Stimulated activated effector memory CD8-positive, alpha-beta T cell treated with anti-CD3 and anti-CD28 coated beads, Interleukin-12 subunit alpha, Interleukin-12 subunit beta, amount 100 ng/mL, for 72 hours (primary cell): ENCODE results near the gene ZNF407.

Source experiments
- ATAC-seq: fragments of 150-1000 bp; cut with Tn5 transposase; 2 replicates; pipeline ENCODE4 v1.10.0; 2021
- DNase-seq, 2 donors: peaks; one replicate each; pipeline ENCODE4 v3.0.0; 2021 to 2022; ENCODE audit warnings: low spot score in 2 of 2
- H3K27ac Mint-ChIP-seq: one replicate; pipeline ENCODE4 v1.8.0; 2022; ENCODE audit warnings: mild to moderate bottlenecking, mixed read lengths
- H3K36me3 Mint-ChIP-seq: one replicate; pipeline ENCODE4 v1.8.0; 2022; ENCODE audit warnings: mild to moderate bottlenecking, mixed read lengths
- H3K4me1 Mint-ChIP-seq: one replicate; pipeline ENCODE4 v1.8.0; 2022; ENCODE audit warnings: mixed read lengths
- H3K4me3 Mint-ChIP-seq: one replicate; pipeline ENCODE4 v1.8.0; 2022; ENCODE audit warnings: mild to moderate bottlenecking, mixed read lengths
- H3K9me3 Mint-ChIP-seq: one replicate; pipeline ENCODE4 v1.8.0; 2022; ENCODE audit warnings: mixed read lengths

Gene ZNF407

DNA sequence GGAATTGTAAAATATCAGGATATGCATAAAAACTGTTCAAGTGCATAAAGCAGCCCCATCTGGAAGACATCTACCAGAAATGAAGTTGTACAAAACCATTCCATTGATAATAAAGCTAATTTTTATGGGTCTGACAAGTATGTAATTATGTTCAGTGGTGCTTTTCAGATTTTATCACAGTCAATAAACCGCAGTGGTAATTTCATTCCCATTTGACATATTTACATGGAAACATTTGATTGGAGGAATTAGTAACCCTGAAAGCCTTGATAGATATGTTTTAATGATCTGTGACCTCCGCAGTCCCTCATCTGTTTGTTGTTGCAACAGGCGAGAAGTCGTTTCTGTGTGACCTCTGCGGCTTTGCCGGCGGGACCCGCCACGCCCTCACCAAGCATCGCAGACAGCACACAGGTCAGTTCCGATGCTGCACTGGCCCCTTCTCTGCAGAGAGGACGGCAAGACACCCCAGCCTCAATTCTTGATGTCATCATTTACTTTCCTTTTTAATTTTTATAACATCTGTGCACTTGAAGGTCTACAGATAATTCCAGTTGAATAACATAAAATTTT, 283.1 kb downstream of the ZNF407 start:
- Mint-ChIP-seq H3K4me3 (no peak overlapping the region), H3K27ac (no peak overlapping the region), H3K9me3 (no peaks in the 10 kb centered on the region), H3K36me3 (peaks cover 14% of the 10 kb centered on the region), H3K4me1 (no peaks in the 10 kb centered on the region)
- DNase-seq (no peak), ATAC-seq (no peak)

DNA sequence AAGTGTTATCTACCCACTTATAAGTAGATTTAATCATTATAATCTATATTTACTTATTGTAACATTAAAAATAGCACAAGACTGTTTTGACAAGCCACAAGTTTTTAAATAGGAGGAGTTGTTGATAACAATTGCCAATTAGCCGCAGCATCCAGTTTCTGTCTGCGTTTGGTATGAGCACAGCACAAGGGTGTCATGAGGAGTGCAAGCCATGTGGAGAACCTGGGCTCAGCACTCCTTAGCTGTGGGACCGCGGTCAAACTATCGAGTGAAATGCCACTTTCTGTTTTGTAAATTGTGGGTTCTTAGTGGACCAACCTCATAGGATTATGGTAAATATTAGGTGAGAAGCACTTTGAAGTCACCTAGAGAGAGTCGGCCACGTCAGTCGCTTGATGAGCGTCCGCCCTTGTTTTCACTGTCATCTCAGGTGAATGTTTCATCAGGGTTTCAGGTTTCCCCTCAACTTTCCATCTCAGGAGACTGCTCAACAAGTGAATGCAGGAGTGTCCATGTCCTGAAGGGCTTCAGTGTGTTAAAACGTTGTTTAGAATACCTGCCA, 294.5 kb downstream of the ZNF407 start:
- Mint-ChIP-seq H3K27ac (no peak overlapping the region), H3K4me1 (no peaks in the 10 kb centered on the region), H3K36me3 (peaks cover 10% of the 10 kb centered on the region), H3K9me3 (no peaks in the 10 kb centered on the region), H3K4me3 (no peak overlapping the region)
- ATAC-seq (no peak), DNase-seq (no peak)

- Mint-ChIP-seq H3K4me1 (peaks cover 13% of the 10 kb centered on the region), H3K9me3 (no peaks in the 10 kb centered on the region), H3K4me3 (no peak overlapping the region), H3K27ac (no peak overlapping the region), H3K36me3 (peaks cover 6% of the 10 kb centered on the region)
- no peak for DNase-seq
- ATAC-seq: no peak
Measured at GRCh38 chr18:74895686-74896085, 298.0 kb downstream of the ZNF407 start.

GRCh38 chr18:74896390-74896991, 298.8 kb downstream of the ZNF407 start:
- peak; percentile 81 for ATAC-seq
- DNase-seq: no peak
- H3K4me3 Mint-ChIP-seq: no peak overlapping the region
- no peaks in the 10 kb centered on the region for H3K9me3 Mint-ChIP-seq
- peaks cover 6% of the 10 kb centered on the region for H3K36me3 Mint-ChIP-seq
- no peak overlapping the region for H3K27ac Mint-ChIP-seq
- H3K4me1 Mint-ChIP-seq: peaks cover 20% of the 10 kb centered on the region

- no peak overlapping the region for H3K4me3 Mint-ChIP-seq
- no peak overlapping the region for H3K27ac Mint-ChIP-seq
- peaks cover 20% of the 10 kb centered on the region for H3K4me1 Mint-ChIP-seq
- DNase-seq (no peak), ATAC-seq (no peak)
- H3K9me3 Mint-ChIP-seq: no peaks in the 10 kb centered on the region
- peaks cover 12% of the 10 kb centered on the region for H3K36me3 Mint-ChIP-seq
Measured at GRCh38 chr18:74897971-74898657, 300.4 kb downstream of the ZNF407 start.

- Mint-ChIP-seq H3K27ac (peak overlapping the region; percentile 21), H3K4me3 (no peak overlapping the region), H3K9me3 (no peaks in the 10 kb centered on the region), H3K4me1 (peaks cover 20% of the 10 kb centered on the region), H3K36me3 (peaks cover 12% of the 10 kb centered on the region)
- ATAC-seq (no peak), DNase-seq (no peak)
Measured at GRCh38 chr18:74898965-74899364, 301.3 kb downstream of the ZNF407 start.

DNA sequence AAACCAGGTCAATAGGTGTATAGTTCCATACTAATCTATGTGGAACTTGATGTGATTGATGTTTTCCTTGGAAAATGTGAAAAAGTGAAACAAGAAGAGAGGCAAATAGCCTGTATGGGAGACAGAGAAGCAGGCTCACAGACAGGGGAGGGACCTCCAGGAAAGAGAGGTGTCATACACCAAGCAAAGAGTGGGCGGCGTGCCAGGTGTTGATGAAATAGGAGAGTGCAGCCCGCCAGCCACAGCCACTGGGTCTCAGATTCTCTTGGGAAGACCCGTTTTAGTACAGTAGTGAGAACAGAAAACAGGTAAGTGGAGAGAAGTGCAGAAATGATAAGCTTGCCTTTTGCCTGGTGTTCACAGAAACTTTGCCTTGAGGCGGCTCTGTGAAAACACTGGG, 301.9 kb downstream of the ZNF407 start:
- peak overlapping the region; percentile 21 for H3K27ac Mint-ChIP-seq
- DNase-seq: no peak
- no peaks in the 10 kb centered on the region for H3K9me3 Mint-ChIP-seq
- peaks cover 20% of the 10 kb centered on the region for H3K4me1 Mint-ChIP-seq
- H3K4me3 Mint-ChIP-seq: no peak overlapping the region
- no peak for ATAC-seq
- peaks cover 12% of the 10 kb centered on the region for H3K36me3 Mint-ChIP-seq

DNA sequence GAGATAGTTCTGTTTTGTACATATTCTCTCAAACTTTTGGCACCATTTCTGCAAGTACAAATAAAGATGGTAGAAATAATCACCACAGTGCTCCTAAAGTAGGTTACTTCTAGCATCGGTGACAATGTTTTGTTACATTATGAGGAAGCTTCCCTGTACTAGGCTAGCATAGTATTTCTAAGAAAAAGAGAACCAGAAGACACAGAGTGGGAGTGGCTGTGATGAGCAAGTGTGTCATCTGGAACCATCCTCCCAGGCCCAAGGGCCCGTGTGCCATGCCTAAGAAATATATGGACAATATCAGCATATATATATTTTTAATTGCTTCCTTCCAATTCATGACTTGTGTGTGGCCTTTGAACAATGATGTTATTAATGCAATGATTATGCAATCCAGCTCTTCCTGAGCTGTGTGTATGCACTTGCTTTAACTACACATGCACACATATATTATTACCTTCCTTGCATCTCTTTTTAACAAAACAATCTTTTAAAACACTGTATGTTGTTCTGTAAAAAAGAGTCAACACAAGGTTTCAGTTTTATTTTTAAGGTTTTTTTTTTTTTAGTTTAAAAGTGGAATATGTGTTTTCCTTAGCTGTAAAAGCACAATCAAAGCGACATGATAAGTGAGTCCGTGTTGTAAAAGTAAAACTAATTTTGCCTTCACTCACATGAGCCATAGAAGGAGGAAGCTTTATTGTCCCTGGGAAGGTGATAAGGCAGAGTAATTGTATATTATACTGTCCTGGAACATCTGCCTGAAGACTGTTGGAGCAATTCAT, 303.9 kb downstream of the ZNF407 start:
- peak overlapping the region; percentile 78 for H3K27ac Mint-ChIP-seq
- peak; percentile 92 for ATAC-seq
- H3K4me3 Mint-ChIP-seq: no peak overlapping the region
- peaks cover 20% of the 10 kb centered on the region for H3K4me1 Mint-ChIP-seq
- peaks cover 12% of the 10 kb centered on the region for H3K36me3 Mint-ChIP-seq
- no peaks in the 10 kb centered on the region for H3K9me3 Mint-ChIP-seq
- no peak for DNase-seq

DNA sequence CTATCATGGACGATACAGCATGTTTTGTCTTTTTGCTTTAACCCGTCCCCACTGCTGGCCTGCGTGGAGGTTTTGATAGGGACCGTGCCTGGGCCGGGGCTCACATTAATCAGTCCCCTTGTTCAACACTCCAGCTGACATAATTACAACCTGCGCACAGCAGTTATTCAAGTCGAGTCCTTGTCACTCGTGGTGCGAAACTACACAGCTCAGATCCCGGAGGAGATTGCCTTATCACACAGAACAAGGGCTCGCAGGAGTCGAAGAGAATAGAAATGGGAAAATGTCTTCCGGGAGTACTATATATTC, 304.4 kb downstream of the ZNF407 start:
- ATAC-seq (no peak), DNase-seq (no peak)
- H3K9me3 Mint-ChIP-seq: no peaks in the 10 kb centered on the region
- H3K4me1 Mint-ChIP-seq: peaks cover 20% of the 10 kb centered on the region
- no peak overlapping the region for H3K4me3 Mint-ChIP-seq
- H3K36me3 Mint-ChIP-seq: peaks cover 12% of the 10 kb centered on the region
- H3K27ac Mint-ChIP-seq: no peak overlapping the region

DNA sequence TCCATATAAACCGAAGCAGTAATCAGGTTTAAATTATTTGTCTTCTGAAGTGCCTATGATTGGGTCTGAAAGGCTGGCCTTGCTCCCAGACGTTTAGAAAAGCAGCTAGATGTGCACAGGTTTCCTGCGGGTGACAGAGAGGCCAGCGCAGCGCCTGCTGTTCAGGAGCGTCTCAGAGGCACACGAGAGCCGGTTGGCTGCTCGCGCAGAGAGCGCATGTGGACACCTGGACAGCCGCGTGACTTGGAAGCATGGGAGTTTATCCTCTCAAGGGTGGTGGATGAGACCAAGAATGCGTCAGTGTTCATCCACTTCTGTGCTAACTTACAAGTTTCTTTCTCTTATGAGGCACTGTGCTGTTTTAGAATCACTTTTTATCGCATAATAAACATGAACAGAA, 307.6 kb downstream of the ZNF407 start:
- ATAC-seq (no peak), DNase-seq (no peak)
- H3K4me3 Mint-ChIP-seq: no peak overlapping the region
- H3K27ac Mint-ChIP-seq: no peak overlapping the region
- H3K4me1 Mint-ChIP-seq: peaks cover 10% of the 10 kb centered on the region
- peaks cover 6% of the 10 kb centered on the region for H3K36me3 Mint-ChIP-seq
- no peaks in the 10 kb centered on the region for H3K9me3 Mint-ChIP-seq

- Mint-ChIP-seq H3K4me1 (peaks cover 2% of the 10 kb centered on the region), H3K36me3 (peaks cover 6% of the 10 kb centered on the region), H3K27ac (no peak overlapping the region), H3K4me3 (peak overlapping the region; percentile 6), H3K9me3 (no peaks in the 10 kb centered on the region)
- ATAC-seq: no peak
- DNase-seq: no peak
Measured at GRCh38 chr18:74906184-74906583, 308.5 kb downstream of the ZNF407 start.

- no peak overlapping the region for H3K27ac Mint-ChIP-seq
- H3K4me1 Mint-ChIP-seq: peaks cover 7% of the 10 kb centered on the region
- no peak overlapping the region for H3K4me3 Mint-ChIP-seq
- no peaks in the 10 kb centered on the region for H3K9me3 Mint-ChIP-seq
- ATAC-seq (no peak), DNase-seq (no peak)
- H3K36me3 Mint-ChIP-seq: no peaks in the 10 kb centered on the region
Measured at GRCh38 chr18:74914052-74914591, 316.5 kb downstream of the ZNF407 start.

DNA sequence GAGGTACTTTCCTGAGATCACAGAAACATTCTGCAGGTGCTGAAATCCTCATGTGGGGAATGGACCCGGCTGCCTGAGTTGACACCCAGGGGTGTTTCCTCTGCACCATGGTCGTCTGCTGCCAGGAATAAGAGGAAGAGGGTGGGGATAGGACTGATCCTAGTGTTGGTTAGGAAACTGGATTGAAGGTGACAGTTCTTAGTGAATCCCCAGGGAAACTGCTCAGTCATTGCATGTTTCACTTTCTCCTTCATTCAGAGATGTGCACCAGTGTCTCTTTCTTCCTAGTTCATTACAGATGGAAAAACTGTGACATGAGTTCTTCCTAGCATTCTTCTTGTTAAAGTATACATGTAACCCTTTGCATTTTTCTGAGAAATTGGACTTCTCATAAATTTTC, 317.0 kb downstream of the ZNF407 start:
- Mint-ChIP-seq H3K4me3 (no peak overlapping the region), H3K27ac (no peak overlapping the region), H3K4me1 (peaks cover 7% of the 10 kb centered on the region), H3K9me3 (no peaks in the 10 kb centered on the region), H3K36me3 (no peaks in the 10 kb centered on the region)
- DNase-seq (no peak), ATAC-seq (no peak)

GRCh38 chr18:74916773-74917393, 319.2 kb downstream of the ZNF407 start:
- Mint-ChIP-seq H3K36me3 (no peaks in the 10 kb centered on the region), H3K9me3 (no peaks in the 10 kb centered on the region), H3K4me1 (peaks cover 7% of the 10 kb centered on the region), H3K4me3 (no peak overlapping the region), H3K27ac (no peak overlapping the region)
- DNase-seq (no peak), ATAC-seq (no peak)

DNA sequence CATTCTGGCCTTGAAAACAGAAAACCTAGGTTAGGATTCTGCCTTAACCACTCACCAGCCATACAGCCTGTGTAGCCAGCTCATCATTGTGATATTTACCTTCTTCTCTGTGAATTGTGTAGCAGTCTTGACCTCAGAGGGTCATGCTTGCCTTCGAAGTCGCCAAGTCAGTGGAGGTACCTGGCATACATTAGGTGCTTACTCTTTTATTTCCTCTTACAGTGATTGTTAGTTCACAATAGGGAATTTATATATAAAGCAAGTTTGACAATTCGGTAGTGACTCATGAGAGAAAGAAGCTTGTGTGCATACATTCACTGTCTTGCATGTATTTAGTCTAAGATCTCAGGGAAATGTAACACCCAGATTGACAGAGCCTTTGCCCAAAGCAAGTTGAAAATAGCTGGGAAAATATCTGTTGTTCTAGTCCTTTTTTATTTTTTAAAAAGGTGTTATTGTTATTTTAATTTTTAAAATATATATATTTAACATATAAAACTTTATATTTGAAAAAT, 320.7 kb downstream of the ZNF407 start:
- no peaks in the 10 kb centered on the region for H3K36me3 Mint-ChIP-seq
- no peak overlapping the region for H3K4me3 Mint-ChIP-seq
- no peak for DNase-seq
- H3K9me3 Mint-ChIP-seq: no peaks in the 10 kb centered on the region
- H3K27ac Mint-ChIP-seq: no peak overlapping the region
- peaks cover 7% of the 10 kb centered on the region for H3K4me1 Mint-ChIP-seq
- ATAC-seq: no peak
